ENCODE data around the gene PRKN.

- TF ChIP-seq, protein P1, sequence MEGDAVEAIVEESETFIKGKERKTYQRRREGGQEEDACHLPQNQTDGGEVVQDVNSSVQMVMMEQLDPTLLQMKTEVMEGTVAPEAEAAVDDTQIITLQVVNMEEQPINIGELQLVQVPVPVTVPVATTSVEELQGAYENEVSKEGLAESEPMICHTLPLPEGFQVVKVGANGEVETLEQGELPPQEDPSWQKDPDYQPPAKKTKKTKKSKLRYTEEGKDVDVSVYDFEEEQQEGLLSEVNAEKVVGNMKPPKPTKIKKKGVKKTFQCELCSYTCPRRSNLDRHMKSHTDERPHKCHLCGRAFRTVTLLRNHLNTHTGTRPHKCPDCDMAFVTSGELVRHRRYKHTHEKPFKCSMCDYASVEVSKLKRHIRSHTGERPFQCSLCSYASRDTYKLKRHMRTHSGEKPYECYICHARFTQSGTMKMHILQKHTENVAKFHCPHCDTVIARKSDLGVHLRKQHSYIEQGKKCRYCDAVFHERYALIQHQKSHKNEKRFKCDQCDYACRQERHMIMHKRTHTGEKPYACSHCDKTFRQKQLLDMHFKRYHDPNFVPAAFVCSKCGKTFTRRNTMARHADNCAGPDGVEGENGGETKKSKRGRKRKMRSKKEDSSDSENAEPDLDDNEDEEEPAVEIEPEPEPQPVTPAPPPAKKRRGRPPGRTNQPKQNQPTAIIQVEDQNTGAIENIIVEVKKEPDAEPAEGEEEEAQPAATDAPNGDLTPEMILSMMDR (IDR thresholded peaks at IDR 0.05), result no peak
- TF ChIP-seq POLR2A (IDR thresholded peaks at IDR 0.05) (no peak), POLR2AphosphoS5 (IDR thresholded peaks at IDR 0.05) (no peak)
Observed at GRCh38 chr6:161833099-161833860, 894.3 kb downstream of the PRKN start.
